GM19452 (cell line): ENCODE data around the gene BMPR2.
"Not testable (repeated sequence)": the region's sequence is repeated elsewhere in the genome, so short reads cannot be mapped to it uniquely, and the experiment has no call there.

ENCODE experiments used
- ATAC-seq: cut with Tn5 transposase; IDR thresholded peaks from one replicate; pipeline ENCODE4 v1.9.1; 2021; ENCODE audit not compliant: unreplicated experiment

BMPR2 gene

DNA sequence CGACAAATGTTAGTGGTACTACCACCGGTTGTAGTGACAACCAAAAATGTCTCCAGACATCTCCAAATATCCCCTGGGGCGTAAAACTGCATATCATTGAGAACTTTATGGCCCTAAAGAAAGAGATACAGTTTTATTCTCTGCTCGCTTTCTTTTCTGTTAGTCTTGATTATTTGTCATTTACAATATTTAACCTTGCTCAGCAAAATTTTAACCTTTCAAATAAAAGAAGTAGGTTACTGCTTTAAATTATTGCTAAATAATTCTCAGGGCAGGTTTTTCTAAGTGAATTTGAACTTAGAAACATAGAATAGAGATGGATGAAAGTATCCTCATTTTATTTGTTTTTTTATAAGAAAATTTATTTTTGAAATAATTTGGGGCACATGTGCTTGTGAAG, 67.9 kb downstream of the BMPR2 start:
- no peak for ATAC-seq

DNA sequence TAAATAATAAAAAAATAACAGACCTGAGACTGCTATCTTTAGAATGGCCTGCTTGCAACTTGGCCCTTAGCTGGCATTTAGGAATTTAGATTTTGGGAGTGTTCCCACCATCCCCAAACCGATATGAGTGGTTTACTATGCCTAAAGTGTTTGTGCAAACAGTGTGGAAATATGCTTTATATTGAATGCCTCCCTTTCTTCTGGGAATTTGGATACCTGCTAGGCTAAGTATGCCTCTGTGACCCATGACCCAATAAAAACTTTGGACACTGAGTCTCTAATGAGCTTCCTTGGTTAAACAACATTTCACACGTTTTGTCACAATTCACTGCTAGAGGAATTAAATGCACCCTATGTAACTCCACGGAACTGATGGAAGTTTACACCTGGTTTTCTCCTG, 73.2 kb downstream of the BMPR2 start:
- no peak for ATAC-seq

DNA sequence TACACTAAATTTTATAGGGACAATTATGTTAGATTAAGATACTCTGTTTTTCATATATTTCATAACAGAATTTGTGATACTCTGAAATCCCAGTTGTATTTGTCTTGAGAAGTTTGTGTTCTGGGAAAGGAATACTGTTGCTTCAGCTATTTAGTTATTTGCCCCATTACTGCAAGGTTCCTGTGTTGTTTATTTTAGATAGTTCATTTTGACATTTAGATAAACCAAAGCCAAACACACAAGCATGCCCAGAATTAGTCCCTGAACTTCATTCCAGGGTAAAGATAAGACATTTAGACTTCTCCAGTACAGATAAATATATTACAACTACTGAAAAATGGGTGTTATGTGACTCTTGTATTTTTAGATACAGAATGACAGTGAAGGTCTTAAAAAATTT, 74.7 kb downstream of the BMPR2 start:
- no peak for ATAC-seq

DNA sequence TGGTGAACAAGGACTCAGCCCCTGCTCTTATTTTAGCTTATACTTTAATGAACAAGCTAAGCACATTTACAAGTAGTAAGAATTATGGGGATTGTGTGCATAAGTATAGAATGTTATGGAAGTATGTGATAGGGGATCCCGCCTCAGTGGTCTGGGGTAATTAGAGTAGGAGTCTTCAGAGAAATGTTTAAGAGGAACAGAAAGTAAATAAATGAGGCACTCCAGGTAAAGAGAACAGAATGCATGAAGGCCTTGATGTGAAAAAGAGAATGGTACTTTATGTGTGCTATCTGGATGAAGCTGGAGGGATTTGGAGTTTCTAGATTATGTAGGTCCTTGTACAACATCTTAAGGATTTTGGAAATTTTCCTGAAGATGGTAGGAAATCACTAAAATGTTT, 76.6 kb downstream of the BMPR2 start:
- no peak for ATAC-seq

DNA sequence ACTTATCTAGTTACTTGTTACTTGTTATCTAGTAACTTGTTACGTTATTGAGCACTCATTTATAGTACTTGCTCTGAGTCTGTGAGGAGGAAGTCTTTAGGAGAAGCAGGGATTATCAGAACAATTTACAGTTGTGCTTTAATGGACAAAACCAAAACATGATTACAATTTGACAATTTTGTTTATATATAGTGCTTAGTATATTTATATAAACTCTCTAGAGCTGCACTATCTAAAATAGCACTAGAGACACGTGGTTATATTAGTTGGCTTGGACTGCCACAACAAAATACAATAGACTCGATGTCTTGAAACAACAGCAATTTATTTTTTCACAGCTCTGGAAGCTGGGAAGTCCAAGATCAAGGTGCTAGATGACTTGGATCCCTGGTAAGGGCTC, 78.4 kb downstream of the BMPR2 start:
- no peak for ATAC-seq

DNA sequence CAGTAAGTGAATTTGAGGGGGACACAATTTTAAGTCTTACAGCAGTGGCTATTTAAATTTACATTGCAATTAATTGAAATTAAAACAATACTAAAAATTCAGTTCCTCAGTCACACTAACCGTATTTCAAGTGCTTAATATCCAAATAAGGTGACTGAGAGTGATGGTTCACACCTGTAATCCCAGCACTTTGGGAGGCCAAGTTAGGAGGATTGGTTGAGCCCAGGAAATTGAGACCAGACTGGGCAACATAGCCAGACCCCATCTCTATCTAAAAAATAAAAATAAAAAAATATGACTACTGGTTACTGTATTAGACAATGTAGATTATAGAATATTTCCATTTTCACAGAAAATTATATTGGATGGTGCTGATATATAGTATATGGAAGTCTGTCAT, 79.0 kb downstream of the BMPR2 start:
- ATAC-seq = no peak

DNA sequence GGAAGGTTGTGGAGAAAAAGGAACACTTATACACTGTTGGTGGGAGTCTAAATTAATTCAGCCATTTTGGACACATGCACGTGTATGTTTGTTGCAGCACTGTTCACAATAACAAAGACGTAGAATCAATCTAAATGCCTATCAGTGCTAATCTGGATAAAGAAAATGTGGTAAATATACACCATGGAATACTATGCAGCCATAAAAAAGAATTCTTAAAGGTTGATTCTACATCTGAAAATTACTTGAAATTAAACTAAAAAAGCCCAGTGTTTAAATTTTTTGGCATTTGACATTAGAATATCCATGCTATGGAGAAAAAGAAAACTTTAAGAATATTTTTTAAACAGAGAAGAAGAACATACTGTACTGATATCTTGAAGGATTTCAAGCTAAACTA, 84.0 kb downstream of the BMPR2 start:
- ATAC-seq = no peak

DNA sequence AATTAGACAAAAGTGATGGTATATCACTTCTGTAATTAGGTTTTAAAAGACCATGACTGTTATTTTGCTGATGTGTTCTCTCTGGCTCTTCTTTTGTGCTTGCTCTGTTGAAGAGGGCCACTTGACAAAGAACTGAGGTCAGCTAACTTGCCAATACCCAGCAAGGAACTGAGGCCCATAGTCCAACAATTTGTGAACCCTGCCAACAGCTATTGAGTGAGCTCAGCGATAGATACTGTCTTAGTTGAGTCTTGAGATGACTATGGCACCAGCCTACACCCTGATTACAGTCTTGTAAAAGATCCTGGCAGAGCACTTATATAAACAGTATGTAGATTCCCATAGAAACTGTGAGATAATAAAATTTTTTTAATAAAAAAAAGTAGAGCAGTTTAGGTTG, 103.0 kb downstream of the BMPR2 start:
- no peak for ATAC-seq

DNA sequence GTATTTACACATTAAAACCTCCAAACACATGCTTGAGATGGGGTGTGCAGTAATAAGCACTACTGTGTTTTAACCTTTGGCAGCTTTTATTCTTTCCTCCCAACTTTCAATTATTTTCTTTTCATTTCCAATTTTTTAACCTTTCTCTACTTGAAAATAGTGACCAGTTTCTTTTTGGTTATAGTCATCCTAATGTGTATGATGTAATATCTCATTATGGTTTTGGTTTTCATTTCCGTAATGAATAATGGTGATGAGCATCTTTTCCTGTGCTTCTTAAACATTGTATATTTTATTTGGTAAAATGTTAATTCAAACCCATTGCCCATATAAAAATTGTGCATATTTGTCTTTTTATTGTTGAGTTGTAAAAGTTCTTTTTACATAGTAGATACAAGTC, 103.5 kb downstream of the BMPR2 start:
- ATAC-seq = no peak

DNA sequence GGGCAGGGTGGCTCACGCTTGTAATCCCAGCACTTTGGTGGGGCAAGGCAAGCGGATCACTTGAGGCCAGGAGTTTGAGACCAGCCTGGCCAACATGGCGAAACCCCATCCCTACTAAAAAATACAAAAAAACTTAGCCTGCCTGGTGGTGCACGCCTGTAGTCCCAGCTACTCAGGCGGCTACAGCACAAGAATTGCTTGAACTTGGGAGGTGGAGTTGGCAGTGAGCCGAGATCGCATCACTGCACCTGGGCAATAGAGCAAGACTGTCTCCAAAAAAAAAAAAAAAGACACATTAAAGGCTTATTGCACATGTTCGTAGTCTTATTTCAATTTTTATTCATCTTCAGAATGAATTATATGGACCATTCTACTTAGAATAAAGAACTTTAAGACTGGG, 110.2 kb downstream of the BMPR2 start:
- no peak for ATAC-seq

DNA sequence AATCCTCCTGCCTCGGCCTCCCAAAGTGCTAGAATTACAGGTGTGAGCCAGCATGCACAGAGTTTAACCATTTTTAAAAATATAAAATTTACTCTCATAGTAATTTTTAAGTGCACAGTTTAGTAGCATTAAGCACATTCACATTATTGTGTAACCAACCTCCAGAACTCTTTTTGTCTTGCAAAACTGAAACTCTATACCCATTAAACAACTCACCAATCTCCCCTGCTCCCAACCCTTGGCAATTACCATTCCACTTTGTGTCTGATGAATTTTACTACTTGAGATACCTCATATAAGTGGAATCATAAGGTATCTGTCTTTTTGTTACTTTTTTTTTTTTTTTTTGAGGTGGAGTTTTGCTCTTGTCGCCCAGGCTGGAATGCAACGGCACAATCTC, 112.5 kb downstream of the BMPR2 start:
- no peak for ATAC-seq

DNA sequence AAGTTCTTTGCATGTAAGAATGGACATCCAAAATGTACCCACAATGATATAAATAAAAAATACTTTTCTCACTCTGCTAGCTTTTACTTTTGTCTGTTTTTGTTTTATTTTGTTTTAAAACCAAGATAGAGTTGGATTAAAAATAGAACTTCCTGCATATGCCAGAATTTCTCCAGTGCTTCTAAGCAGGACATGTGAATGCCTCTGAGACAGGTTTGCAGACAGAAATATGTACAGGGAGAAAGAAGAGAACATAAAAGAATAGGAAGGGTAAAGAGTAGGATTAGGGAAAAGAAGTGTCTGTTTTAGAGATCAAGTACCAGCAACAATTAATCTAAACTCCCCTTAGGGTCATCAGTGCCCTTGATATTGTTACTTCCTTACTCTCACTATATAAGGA, 114.4 kb downstream of the BMPR2 start:
- no peak for ATAC-seq

DNA sequence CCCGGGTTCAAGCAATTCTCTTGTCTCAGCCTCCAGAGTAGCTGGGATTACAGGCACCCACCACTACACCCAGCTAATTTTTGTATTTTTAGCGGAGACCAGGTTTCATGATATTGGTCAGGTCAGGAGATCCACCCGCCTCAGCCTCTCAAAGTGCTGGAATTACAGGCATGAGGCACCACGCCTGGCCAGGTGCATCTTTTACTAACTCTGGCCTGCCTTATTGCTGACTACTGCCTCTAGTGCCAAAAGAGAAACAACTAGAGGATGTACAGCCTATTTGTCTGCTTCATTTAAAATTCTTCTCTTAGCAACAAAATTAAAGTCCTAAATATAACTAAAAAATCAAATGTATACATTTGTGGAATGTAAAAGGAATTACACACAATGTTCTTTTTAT, 115.4 kb downstream of the BMPR2 start:
- no peak for ATAC-seq

DNA sequence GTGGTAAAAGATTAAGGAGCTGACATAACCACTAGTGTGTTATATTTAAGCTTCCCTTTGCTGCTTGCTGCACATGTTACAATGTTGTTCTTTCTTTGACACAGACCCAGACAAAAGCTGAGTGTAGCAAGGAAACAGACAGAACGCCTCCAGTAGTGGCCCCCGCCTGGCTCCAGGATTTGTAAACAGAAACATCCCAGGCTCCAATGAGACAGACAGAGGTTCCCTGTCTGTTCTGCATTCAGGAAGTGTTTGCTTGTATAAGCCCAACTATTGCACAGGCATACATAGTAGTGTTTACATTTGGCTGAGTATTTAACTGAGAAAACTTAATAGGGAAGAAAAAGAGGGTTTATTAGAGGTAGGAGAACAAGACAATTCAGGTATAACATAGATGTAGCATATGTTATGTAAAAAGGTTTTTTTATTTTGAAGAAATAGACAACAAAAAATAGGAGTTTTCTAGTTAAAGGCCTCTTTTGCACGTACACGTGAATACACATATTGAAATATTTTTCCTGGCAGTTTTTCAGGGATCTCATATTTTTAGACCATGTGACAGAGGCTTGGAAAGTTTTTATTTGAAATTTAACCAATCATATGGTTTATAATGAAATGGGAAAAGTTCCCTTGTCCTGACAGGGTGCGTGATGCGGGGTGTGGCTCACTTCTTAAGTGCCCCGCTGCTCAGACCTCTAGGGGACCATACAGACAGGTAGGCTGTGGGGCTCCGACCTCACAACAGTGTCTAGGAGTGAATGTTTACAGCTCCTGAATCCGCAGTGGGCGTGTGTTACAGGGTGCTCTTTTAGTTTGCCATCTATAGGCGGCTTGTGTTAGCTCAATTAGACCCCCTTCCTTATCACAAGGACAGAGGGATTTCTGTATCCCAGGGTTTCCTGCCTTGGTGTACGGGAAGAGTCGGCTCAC, 118.4 kb downstream of the BMPR2 start:
- no peak for ATAC-seq

DNA sequence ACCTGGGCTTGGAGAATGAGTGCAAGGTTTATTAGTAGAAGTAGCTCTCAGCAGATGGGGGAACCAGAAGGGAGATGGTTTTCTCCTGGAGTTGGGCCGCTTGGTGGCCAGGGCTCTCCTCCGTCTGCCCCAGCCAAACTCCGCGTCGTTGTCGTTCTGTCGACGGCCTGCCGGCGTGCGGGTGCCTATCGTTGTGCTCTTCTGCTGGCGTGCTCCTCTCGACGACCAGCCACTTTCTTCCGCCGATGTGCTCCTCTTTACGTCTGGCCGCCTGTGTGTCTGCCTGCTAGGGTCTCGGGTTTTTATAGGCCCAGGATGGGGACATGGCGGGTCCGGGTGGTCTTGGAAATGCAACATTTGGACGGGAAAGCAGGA, 119.1 kb downstream of the BMPR2 start:
- ATAC-seq = no peak

DNA sequence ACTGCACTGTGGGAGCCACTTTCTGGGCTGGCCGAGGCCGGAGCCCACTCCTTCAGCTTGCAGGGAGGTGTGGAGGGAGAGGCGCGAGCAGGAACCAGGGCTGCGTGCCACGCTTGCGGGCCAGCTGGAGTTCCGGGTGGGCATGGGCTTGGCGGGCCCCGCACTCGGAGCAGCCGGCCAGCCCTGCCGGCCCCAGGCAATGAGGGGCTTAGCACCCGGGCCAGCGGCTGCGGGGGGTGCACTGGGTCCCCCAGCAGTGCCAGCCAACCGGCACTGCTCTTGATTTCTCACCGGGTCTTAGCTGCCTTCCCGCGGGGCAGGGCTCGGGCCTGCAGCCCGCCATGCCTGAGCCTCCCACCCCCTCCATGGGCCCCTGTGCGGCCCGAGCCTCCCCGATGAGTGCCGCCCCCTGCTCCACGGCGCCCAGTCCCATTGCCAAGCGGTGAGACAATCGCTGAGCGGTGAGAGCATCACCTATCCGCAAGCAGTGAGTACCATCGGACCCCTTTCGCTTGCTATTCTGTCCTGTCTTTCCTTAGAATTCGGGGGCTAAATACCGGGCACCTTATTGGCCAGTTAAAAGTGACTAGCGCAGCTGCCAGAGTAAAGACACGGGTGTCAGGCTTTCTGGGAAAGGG, 120.8 kb downstream of the BMPR2 start:
- ATAC-seq = not testable (repeated sequence)

DNA sequence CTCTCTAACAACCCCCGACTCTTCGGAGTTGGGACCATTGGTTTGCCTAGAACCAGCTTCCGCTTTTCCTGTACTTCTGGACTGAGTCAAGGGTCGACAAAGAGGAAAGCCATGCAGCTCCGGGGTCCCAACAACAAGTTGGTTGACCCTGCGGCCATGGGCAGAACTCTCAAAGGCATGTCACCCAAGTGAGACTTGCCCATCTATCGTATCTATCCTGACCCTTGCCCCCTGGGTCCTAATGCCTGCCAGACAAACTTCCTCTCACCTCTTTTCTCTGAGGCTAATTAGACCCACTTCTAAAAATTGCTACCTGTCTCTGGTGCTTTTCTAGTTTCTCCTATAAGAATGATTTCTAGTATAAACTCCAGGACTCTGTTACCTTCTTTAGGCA, 121.3 kb downstream of the BMPR2 start:
- ATAC-seq = not testable (repeated sequence)

DNA sequence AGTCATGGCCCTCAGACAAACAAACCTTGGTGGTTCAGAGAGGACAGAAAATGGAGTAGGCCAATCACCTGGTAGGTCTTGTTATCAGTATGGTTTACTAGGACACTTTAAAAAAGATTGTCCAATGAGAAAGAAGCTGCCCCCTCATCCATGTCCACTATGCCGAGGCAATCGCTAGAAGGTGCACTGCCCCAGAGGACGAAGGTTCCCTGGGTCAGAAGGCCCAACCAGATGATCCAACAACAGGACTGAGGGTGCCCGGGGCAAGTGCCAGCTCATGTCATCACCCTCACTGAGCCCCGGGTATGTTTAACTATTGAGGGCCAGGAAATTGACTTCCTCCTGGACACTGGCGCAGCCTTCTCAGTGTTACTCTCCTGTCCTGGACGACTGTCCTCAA, 123.7 kb downstream of the BMPR2 start:
- not testable (repeated sequence) for ATAC-seq

DNA sequence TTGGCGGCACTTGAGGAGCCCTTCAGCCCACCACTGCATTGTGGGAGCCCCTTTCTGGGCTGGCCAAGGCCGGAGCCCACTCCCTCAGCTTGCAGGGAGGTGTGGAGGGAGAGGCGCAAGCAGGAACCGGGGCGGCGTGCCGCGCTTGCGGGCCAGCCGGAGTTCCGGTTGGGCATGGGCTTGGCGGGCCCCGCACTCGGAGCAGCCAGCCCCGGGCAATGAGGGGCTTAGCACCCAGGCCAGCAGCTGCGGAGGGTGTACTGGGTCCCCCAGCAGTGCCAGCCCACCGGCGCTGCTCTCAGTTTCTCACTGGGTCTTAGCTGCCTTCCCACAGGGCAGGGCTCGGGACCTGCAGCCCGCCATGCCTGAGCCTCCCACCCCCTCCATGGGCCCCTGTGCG, 127.1 kb downstream of the BMPR2 start:
- ATAC-seq = not testable (repeated sequence)

DNA sequence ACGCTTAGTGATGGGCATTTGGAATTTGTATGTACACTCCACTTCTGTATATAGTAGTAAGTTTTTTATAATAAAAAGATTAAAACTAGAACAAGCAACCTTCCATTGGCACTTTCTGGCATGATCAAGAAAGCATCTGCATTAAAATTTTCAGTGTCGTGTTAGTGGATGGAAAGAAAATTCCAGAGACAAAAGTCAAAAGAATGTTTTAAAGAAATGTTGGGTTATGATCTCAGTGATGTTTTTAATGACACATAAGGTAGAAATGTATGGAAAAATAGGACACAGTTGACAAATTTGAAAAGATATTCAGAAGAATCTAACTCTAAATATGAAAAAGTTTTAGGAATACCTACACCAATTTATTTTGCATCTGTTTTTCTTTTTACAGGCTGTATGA, 132.6 kb downstream of the BMPR2 start:
- ATAC-seq = no peak

DNA sequence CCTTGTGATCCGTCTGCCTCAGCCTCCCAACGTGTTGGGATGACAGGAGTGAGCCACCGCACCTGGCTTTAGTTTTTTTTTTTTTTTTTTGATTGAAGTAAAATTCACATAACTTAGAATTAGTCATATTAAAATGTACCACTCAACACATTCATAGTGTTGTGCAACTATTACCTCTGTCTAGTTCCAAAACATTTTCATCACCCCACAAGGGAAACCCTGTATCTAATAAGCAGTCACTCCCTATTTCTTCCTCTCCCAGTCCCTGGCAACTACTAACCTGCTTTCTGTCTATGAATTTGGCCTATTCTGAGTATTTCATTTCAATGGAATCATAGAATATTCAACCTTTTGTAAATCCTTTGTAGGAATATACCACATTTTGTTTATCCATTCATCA, 134.8 kb downstream of the BMPR2 start:
- no peak for ATAC-seq

DNA sequence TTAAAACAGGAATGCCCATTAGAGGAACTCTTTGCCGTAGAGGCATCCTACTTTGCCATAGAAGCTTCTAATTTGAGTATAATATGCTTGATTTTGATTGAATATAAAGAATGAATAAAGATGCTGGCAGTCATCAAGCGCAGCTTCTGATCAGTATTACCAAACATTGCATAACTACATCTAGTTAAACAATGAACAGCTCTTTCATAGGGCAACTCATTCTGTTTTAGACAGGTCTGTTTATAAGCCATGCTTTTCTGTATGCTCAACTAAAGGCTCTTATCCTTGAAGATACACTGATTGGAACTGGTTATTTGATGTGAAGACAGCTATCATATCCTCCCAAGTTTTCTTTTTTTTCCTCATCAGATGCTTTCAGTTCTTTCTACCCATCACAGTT, 136.0 kb downstream of the BMPR2 start:
- no peak for ATAC-seq

DNA sequence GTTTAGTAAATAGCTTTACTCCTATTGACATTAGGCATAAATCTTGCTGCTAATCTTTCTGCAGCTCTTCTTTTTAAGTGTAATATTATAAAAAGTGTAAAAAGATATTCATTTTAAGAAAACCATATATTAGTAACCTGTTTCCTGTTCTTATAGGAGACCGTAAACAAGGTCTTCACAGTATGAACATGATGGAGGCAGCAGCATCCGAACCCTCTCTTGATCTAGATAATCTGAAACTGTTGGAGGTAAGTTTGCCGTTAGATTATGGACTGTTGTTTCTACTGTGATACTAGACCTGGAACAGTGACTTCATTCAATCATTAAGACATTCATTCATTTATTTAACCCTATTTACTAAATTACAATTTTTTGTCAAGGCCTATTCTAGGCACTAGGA, 138.6 kb downstream of the BMPR2 start:
- ATAC-seq = no peak
